Natural killer cell treated with Interleukin-12 subunit alpha and Interleukin-12 subunit beta and Interleukin-15 and Interleukin-18, amount 100 ng/mL, for 72 hours (primary cell): Measurements from ENCODE around the gene AP3S1. TPM values are rescaled to one million over a fixed set of nuclear protein-coding genes. Genes with fewer than 3 reads are reported as not detected.
"Not testable (repeated sequence)": the region's sequence is repeated elsewhere in the genome, so short reads cannot be mapped to it uniquely, and the experiment has no call there.

ENCODE experiments used
- ATAC-seq, 2 donors: fragments of 150-1000 bp; cut with Tn5 transposase in 1 of 2; sonication (Bioruptor Pico), chemical (Tn5 transposase) in 1 of 2; 2 replicates each; pipeline ENCODE4 v1.10.0; 2021
- DNase-seq: peaks from one replicate; pipeline ENCODE4 v3.0.0; 2022; ENCODE audit warnings: low spot score
- H3K27ac Mint-ChIP-seq, 2 donors: 1 replicate in 1 of 2; 2 replicates in 1 of 2; pipeline ENCODE4 v1.8.0; 2022; ENCODE audit warnings: mixed read lengths in 2 of 2, mild to moderate bottlenecking in 1 of 2, moderate library complexity in 1 of 2
- H3K27me3 Mint-ChIP-seq, 2 donors: 1 replicate in 1 of 2; 2 replicates in 1 of 2; pipeline ENCODE4 v1.8.0; 2022; ENCODE audit warnings: mixed read lengths in 2 of 2
- H3K36me3 Mint-ChIP-seq: one replicate; pipeline ENCODE4 v1.8.0; 2022; ENCODE audit warnings: mixed read lengths
- H3K4me1 Mint-ChIP-seq, 2 donors: 1 replicate in 1 of 2; 2 replicates in 1 of 2; pipeline ENCODE4 v1.8.0; 2022; ENCODE audit warnings: low read depth in 2 of 2, mixed read lengths in 2 of 2, mild to moderate bottlenecking in 1 of 2
- H3K4me3 Mint-ChIP-seq: one replicate; pipeline ENCODE4 v1.8.0; 2022; ENCODE audit warnings: mixed read lengths
- H3K9me3 Mint-ChIP-seq: 2 replicates; pipeline ENCODE4 v1.8.0; 2022; ENCODE audit warnings: mixed read lengths
- total RNA-seq, 2 donors: library from RNA; stranded (reverse); gene quantifications; one replicate each; pipeline ENCODE4 v1.2.3, GENCODE V29; 2022

Gene AP3S1
- total RNA-seq, 2 donors from 2014 or later: 35.8 to 56.4 TPM

GRCh38 chr5:115813719-115814118, 28.0 kb upstream of the AP3S1 start:
- Mint-ChIP-seq H3K4me1 (peaks cover 9 to 12% of the 10 kb centered on the region in 2 donors), H3K36me3 (peaks cover 5% of the 10 kb centered on the region), H3K9me3 (no peaks in the 10 kb centered on the region), H3K4me3 (no peak overlapping the region), H3K27ac (no peak overlapping the region), H3K27me3 (peaks cover 46 to 67% of the 10 kb centered on the region in 2 donors)
- DNase-seq (no peak), ATAC-seq (peak in 1 of 2 donors; percentile 39)

GRCh38 chr5:115815006-115815692, 26.6 kb upstream of the AP3S1 start:
- DNase-seq: no peak
- H3K36me3 Mint-ChIP-seq: peaks cover 5% of the 10 kb centered on the region

GRCh38 chr5:115815693-115816225, 26.0 kb upstream of the AP3S1 start:
- DNase-seq (no peak), ATAC-seq (no peak)
- no peaks in the 10 kb centered on the region for H3K9me3 Mint-ChIP-seq
- H3K4me1 Mint-ChIP-seq: peaks cover 9 to 12% of the 10 kb centered on the region in 2 donors
- H3K27ac Mint-ChIP-seq: no peak overlapping the region
- peaks cover 53 to 86% of the 10 kb centered on the region in 2 donors for H3K27me3 Mint-ChIP-seq
- peaks cover 5% of the 10 kb centered on the region for H3K36me3 Mint-ChIP-seq
- no peak overlapping the region for H3K4me3 Mint-ChIP-seq

More at GRCh38 chr5:115815006-115815692, 26.6 kb upstream of the AP3S1 start:
- H3K9me3 Mint-ChIP-seq: no peaks in the 10 kb centered on the region
- peaks cover 9 to 12% of the 10 kb centered on the region in 2 donors for H3K4me1 Mint-ChIP-seq
- peak overlapping the region; percentile 3 for H3K4me3 Mint-ChIP-seq
- ATAC-seq: no peak
- H3K27ac Mint-ChIP-seq: no peak overlapping the region
- peaks cover 49 to 81% of the 10 kb centered on the region in 2 donors for H3K27me3 Mint-ChIP-seq

GRCh38 chr5:115816226-115817081, 25.3 kb upstream of the AP3S1 start, which contains the start of gene CDO1:
TSS of gene CDO1 (minus strand) at chr5:115816659. CDS start at chr5:115816397, 262 bp downstream.
- ATAC-seq: peak; percentile 59 to 63
- Mint-ChIP-seq H3K36me3 (peaks cover 5% of the 10 kb centered on the region), H3K27ac (no peak within 1 kb of the TSS), H3K27me3 (peaks cover 50 to 86% of the 10 kb centered on the region in 2 donors), H3K9me3 (no peaks in the 10 kb centered on the region), H3K4me3 (peak within 1 kb of the TSS; percentile 58), H3K4me1 (peaks cover 9 to 12% of the 10 kb centered on the region in 2 donors)
- no peak for DNase-seq

- peaks cover 5% of the 10 kb centered on the region for H3K36me3 Mint-ChIP-seq
- ATAC-seq (no peak), DNase-seq (no peak)
- no peaks in the 10 kb centered on the region for H3K9me3 Mint-ChIP-seq
- no peak overlapping the region for H3K4me3 Mint-ChIP-seq
- H3K4me1 Mint-ChIP-seq: peaks cover 9 to 12% of the 10 kb centered on the region in 2 donors
- no peak overlapping the region for H3K27ac Mint-ChIP-seq
- peaks cover 53 to 87% of the 10 kb centered on the region in 2 donors for H3K27me3 Mint-ChIP-seq
Measured at GRCh38 chr5:115817386-115817785, 24.3 kb upstream of the AP3S1 start.

GRCh38 chr5:115818821-115819220, 22.9 kb upstream of the AP3S1 start:
- Mint-ChIP-seq H3K36me3 (peaks cover 5% of the 10 kb centered on the region), H3K4me1 (peaks cover 7 to 8% of the 10 kb centered on the region in 2 donors)

GRCh38 chr5:115820846-115821245, 20.9 kb upstream of the AP3S1 start:
- H3K9me3 Mint-ChIP-seq: peaks cover 8% of the 10 kb centered on the region
- H3K27ac Mint-ChIP-seq: no peak overlapping the region
- H3K4me1 Mint-ChIP-seq: peaks cover 0 to 3% of the 10 kb centered on the region in 2 donors
- no peak for DNase-seq
- no peak for ATAC-seq
- no peak overlapping the region for H3K4me3 Mint-ChIP-seq
- H3K36me3 Mint-ChIP-seq: peaks cover 6% of the 10 kb centered on the region
- H3K27me3 Mint-ChIP-seq: peaks cover 35 to 57% of the 10 kb centered on the region in 2 donors

More at GRCh38 chr5:115818821-115819220, 22.9 kb upstream of the AP3S1 start:
- no peaks in the 10 kb centered on the region for H3K9me3 Mint-ChIP-seq
- H3K27ac Mint-ChIP-seq: no peak overlapping the region
- peaks cover 50 to 76% of the 10 kb centered on the region in 2 donors for H3K27me3 Mint-ChIP-seq
- H3K4me3 Mint-ChIP-seq: no peak overlapping the region
- ATAC-seq (no peak), DNase-seq (no peak)

GRCh38 chr5:115824983-115825382, 16.8 kb upstream of the AP3S1 start:
- not testable (repeated sequence) for H3K27ac Mint-ChIP-seq, ATAC-seq, H3K9me3 Mint-ChIP-seq, H3K4me3 Mint-ChIP-seq, H3K4me1 Mint-ChIP-seq, DNase-seq
- peaks cover 28% of the 10 kb centered on the region for H3K36me3 Mint-ChIP-seq
- peaks cover 17 to 20% of the 10 kb centered on the region in 2 donors for H3K27me3 Mint-ChIP-seq

GRCh38 chr5:115825948-115826347, 15.8 kb upstream of the AP3S1 start:
- H3K27ac Mint-ChIP-seq: no peak overlapping the region
- H3K4me1 Mint-ChIP-seq: peaks cover under 1 to 5% of the 10 kb centered on the region in 2 donors
- H3K9me3 Mint-ChIP-seq: peaks cover 8% of the 10 kb centered on the region
- DNase-seq: no peak
- no peak for ATAC-seq
- peaks cover 9 to 10% of the 10 kb centered on the region in 2 donors for H3K27me3 Mint-ChIP-seq
- H3K36me3 Mint-ChIP-seq: peaks cover 30% of the 10 kb centered on the region
- no peak overlapping the region for H3K4me3 Mint-ChIP-seq

- Mint-ChIP-seq H3K27ac (no peak overlapping the region), H3K36me3 (peaks cover 41% of the 10 kb centered on the region), H3K9me3 (peaks cover 6% of the 10 kb centered on the region), H3K27me3 (no peaks in the 10 kb centered on the region), H3K4me1 (peaks cover 7 to 9% of the 10 kb centered on the region in 2 donors), H3K4me3 (no peak overlapping the region)
- ATAC-seq: no peak
- no peak for DNase-seq
Measured at GRCh38 chr5:115829913-115830312, 11.8 kb upstream of the AP3S1 start.

GRCh38 chr5:115831163-115831768, 10.5 kb upstream of the AP3S1 start:
- Mint-ChIP-seq H3K4me1 (peaks cover 11 to 16% of the 10 kb centered on the region in 2 donors), H3K27ac (no peak overlapping the region), H3K4me3 (no peak overlapping the region), H3K27me3 (no peaks in the 10 kb centered on the region), H3K9me3 (no peaks in the 10 kb centered on the region), H3K36me3 (peaks cover 49% of the 10 kb centered on the region)
- ATAC-seq (no peak), DNase-seq (peak; percentile 67)

- Mint-ChIP-seq H3K9me3 (no peaks in the 10 kb centered on the region), H3K4me3 (no peak overlapping the region), H3K4me1 (peaks cover 31 to 38% of the 10 kb centered on the region in 2 donors), H3K27me3 (no peaks in the 10 kb centered on the region), H3K36me3 (peaks cover 39% of the 10 kb centered on the region), H3K27ac (no peak overlapping the region)
- ATAC-seq: no peak
- DNase-seq: no peak
Measured at GRCh38 chr5:115835481-115835880, 6.3 kb upstream of the AP3S1 start.

- peaks cover 28% of the 10 kb centered on the region for H3K36me3 Mint-ChIP-seq
- ATAC-seq (peak in 1 of 2 donors; percentile 30), DNase-seq (no peak)
- H3K4me3 Mint-ChIP-seq: peak overlapping the region; percentile 94
- H3K27me3 Mint-ChIP-seq: no peaks in the 10 kb centered on the region
- no peaks in the 10 kb centered on the region for H3K9me3 Mint-ChIP-seq
- peaks cover 34 to 48% of the 10 kb centered on the region in 2 donors for H3K4me1 Mint-ChIP-seq
- peak overlapping the region; percentile 90 to 99 for H3K27ac Mint-ChIP-seq
Measured at GRCh38 chr5:115838885-115839518, 2.7 kb upstream of the AP3S1 start.
